HG03520 (cell line): ENCODE data around the gene ADAMTS9.

Experiments used
- ATAC-seq: cut with Tn5 transposase; IDR thresholded peaks from one replicate; pipeline ENCODE4 v1.9.1; 2021; ENCODE audit warnings: mild to moderate bottlenecking, moderate library complexity; ENCODE audit not compliant: unreplicated experiment

Gene ADAMTS9

GRCh38 chr3:64687086-64687780 is 567 bp downstream of the ADAMTS9 start:
- no peak for ATAC-seq

GRCh38 chr3:64686446-64686908 is 1.3 kb downstream of the ADAMTS9 start:
- ATAC-seq, result no peak

DNA sequence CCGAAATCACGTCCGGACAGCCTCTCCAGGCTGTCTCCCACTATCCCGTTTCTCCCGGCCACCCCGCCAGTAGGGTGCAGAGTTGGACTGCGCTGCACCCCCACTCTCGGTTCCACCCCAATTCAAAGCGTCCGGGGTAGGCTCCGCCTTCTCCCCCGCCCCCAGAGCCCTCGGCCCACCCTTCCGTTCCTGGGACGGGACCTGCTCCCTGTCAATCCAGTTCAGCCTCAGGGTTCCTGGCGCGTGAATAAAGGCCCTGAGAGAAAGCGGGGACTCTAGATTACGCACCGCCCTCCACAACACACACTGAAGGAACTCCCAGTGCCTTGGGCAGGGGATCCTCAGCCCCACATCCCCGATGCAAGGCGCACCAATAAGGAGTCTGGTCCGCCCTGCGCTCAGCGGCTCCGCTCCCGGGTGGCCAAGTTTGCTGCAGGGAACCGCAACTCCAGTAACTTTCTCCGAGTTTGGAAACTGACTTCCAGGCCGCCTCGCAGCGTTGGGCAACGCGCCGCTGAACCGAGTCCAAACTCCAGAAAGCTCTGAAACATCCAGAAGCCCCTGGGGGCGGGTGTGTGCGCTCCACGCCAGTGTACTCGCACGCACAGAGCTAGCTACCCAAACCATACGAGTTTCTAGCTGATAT is 1.9 kb downstream of the ADAMTS9 start:
- ATAC-seq, result no peak

GRCh38 chr3:64685331-64685799 is 2.4 kb downstream of the ADAMTS9 start:
- ATAC-seq, result no peak

DNA sequence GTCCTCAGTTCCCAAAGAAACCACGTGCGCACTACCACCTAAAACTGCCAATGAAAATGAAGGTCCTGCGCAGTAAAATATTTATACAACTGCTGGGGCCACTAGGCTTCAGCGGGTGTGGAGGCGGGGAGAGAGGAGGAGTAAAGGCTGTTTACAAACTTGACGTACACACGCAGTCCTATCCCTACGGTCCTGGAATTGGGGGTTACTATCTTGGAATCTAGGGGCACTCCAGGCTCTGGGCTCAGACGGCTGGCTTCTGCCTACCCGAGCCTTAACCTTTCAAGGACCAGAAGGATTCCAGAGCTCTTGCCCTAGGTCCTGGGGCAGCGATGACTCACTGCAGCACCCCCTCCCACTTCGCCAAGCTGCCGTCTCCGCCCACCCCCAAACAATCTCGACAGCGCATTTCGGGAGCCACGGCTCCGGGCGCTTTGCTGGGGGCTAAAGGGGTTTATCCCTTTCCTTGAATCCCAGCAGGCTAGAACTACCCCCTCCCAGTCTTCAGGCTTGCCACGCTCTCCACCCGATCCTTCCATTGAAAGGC is 3.0 kb downstream of the ADAMTS9 start:
- ATAC-seq, result no peak

DNA sequence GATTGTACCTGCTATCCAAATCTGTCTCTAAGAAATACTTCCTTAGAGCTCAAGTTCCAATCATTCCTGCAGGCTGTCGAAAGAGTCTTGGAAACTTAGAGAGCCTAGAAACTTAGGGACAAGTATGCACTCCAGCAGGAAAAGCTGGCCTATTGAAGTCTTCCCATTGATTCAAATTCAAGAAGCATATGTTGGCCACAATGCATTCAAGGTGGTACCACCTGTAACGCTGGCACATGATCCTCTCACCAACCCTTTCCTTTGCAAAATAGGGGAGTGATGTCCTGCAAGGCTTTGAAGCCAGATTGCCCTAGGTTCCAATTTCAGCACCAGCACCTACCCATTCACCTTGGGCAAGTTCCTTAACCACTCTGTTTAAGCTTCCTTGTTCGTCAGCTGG is 6.0 kb downstream of the ADAMTS9 start:
- no peak for ATAC-seq

GRCh38 chr3:64681015-64681414 is 6.8 kb downstream of the ADAMTS9 start:
- no peak for ATAC-seq

DNA sequence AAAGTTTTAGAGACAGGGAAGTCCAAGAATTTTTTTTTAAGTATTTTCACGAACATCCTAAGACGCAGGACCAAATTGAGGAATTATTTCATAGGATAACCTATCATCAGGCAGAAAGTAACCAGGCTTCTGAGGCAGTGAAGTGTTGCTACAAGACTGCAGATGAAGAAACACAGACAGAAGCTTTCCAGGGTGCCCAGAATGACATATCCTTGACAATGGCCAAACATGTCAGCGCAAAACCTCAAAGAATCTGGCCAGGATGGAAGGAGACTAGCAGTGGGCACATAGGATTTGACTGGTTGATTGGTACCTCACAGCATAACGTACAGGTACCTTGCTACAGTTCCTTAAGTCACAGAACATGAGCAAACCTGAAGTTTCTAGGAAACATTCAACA is 7.5 kb downstream of the ADAMTS9 start:
- ATAC-seq, result no peak

DNA sequence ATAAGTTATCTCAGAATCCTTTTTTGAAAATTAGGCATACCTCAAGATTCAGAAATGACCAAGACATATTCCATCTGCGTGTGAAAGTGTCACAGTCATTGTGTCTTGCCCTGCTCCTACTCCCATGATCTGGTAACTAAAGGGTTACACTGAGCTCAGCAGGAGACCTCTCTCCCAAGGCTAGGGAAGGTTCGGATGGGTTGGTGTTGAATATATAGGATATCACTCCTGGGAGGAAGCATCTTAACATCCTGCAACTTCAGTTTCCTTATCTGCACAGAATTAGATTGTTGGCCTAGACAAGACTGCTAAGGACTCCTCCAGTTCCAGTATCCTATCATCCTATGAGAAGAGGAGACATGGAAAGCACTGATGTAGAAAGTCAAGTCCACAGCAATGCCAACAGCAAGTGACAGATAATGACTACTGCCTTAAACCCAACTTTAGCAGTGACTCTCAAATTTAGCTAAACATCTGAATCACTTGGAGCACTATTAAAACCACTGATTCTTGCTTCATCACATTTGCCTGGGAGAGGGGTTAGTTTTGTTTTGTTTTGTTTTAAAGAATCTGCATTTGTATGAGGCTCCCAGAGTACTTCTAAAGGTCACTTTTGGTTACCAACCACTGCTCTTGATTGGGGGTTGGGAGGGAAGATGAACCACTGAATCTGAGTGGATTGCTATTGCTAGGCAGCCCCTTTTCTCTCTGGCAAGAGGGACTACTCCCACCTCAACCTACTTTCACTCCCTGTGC is 9.7 kb downstream of the ADAMTS9 start:
- no peak for ATAC-seq

GRCh38 chr3:64676831-64677230 is 11.0 kb downstream of the ADAMTS9 start:
- ATAC-seq, result no peak

GRCh38 chr3:64675687-64676247 is 12.0 kb downstream of the ADAMTS9 start:
- ATAC-seq, result no peak

- ATAC-seq, result no peak
Measured at GRCh38 chr3:64674591-64675076, 13.2 kb downstream of the ADAMTS9 start.

DNA sequence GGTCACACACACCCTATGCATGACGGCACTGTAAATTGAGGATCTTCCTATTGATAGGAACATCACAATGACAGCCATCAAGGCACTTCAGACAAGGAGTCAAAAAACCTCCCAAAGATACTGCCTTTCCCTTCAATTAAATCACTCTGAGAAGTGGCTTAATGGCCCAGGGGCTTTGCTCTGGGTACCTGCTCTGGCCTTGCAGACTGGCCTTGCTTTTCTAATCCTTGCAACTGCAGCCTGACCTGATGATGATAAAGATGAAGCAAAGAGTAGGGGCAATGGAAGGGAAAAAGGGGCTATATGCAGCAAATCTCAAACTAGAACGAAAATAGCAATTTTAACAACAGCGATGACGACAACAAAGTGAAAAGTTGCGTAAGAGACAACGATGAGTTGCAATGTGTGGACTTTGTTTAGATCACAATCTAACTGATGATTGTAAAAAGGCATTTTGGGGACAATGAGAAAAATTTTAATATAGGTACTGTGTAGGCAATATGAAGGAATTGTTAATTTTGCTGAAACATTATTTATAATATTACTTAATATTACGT is 14.6 kb downstream of the ADAMTS9 start:
- ATAC-seq, result no peak

DNA sequence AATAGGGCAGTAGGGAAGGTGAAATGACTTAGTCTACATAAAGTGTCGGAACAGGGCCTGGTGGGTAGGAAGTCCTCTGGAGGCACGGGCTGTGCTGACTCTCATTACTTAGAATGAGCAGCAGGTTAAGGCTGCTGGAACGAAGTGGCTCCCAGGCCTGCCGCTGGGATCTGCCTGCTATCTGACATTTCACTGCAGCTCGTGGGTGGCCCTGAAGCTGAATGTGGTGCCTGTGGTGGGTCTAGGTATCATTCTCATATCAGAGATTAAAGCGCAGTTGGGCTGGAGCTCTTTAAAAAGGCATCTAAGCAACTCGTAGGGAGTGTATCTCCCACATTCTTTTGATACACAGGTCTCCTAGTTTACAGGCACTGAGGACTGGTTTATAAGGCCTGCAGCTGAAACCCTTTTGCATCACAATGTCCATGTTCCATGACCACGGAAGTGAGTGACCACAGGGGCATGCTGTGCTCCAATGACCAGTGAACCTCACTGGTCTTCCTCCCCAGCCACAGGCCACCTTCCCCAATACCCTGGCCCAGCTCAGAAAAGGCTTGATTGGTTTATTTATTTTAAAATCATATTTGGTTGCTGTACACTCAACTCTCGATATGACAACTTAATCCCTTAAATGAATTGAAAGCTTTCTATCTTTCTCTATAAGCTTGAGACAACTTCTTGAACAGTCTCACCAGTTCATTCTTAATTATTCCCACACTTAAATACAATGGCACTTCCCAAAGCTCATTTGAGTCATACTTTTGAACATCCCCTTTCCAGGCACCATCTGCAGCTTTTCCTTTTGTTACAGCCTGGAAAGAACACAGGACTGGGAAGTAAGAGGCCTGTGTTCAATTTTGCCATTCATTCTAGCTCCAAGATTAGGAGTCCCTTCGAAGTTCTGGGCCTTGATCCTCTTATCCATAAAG is 19.0 kb downstream of the ADAMTS9 start:
- no peak for ATAC-seq

DNA sequence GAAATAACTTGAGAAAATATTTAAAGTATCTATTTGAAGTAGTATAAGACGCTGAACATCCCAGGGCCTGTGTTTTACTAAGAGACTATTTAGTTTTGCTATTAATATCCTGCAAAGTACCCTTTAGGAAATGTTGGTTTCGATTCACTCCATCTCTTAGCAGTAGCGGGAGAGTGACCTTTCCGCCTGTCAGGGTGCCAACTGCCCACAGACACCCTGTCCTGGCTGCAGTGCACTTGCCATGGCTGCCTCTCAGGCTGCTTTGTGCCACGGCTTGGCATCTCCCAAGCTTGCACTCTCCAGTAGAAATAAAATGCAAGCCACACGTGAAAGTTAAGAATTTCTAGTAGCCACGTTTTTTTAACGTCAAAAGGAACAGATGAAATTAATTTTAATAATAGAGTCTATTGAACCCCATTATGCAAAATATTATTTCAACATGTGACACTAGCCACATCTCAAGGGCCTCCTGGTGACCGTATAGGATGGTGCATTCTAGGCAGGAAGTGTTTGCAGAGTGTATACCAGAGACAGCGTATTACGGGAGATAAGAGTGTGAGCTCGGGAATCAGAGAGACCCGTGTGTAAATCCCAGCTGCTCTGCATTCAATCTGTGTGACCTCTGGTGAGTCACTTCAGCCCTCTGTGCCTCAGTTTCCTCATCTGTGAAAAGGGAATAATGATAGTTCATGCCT is 19.8 kb downstream of the ADAMTS9 start:
- no peak for ATAC-seq

- ATAC-seq, result no peak
Measured at GRCh38 chr3:64667138-64667537, 20.7 kb downstream of the ADAMTS9 start.

DNA sequence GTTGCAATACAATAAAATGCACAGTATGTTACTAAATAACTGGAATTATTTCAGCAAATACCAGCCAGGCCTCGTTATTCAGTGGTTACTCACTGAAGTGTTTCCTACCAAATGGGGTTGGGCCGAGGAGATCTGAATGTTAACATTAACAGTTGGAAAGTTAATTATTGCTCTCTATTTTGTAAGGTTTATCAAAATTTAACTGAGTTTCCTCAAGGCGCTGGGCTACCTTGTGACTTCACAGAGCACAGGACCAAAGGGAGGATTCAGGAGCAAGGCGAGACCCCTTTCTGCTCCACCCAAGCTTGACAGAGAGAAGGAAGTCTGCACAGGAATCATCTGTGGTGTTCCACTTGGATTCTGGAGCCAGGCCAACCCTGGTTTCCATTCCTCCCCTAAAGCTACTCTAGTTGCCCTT is 21.6 kb downstream of the ADAMTS9 start:
- ATAC-seq, result no peak

DNA sequence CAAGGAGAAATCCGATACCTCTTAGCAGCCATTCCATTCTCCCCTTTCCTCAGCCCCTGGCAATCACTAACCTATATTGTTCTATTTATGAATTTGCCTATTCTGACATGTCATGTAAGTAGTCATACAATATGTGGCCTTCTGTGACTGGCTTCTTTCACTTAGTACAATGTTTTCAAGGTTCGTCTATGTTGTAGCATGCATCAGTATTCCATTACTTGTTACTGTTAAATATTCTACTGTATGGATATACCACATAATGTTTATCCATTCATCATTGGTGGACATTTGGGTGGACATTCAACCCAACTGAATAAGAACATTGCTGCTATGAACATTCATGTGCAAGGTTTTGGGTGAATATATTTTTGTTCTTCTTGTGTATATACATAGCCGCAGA is 23.4 kb downstream of the ADAMTS9 start:
- ATAC-seq, result no peak

- ATAC-seq, result no peak
Measured at GRCh38 chr3:64659617-64659978, 28.2 kb downstream of the ADAMTS9 start.
